Activated CD4-positive, alpha-beta T cell treated with anti-CD3 and anti-CD28 coated beads, Interleukin-2, amount 50 U/mL, for 4 hours (primary cell): Measurements from ENCODE around the gene NTMT1.
A peak's percentile ranks its signal among the peaks of the same experiment; 100 is the strongest.

Experiments used
- DNase-seq, 2 experiments: peaks; one replicate each; pipeline ENCODE4 v3.0.0-alpha.2; 2020

The NTMT1 gene

GRCh38 chr9:129597355-129598088 is 28.4 kb upstream of the NTMT1 start:
- no peak for DNase-seq

GRCh38 chr9:129598089-129598596 is 27.8 kb upstream of the NTMT1 start:
- no peak for DNase-seq

DNA sequence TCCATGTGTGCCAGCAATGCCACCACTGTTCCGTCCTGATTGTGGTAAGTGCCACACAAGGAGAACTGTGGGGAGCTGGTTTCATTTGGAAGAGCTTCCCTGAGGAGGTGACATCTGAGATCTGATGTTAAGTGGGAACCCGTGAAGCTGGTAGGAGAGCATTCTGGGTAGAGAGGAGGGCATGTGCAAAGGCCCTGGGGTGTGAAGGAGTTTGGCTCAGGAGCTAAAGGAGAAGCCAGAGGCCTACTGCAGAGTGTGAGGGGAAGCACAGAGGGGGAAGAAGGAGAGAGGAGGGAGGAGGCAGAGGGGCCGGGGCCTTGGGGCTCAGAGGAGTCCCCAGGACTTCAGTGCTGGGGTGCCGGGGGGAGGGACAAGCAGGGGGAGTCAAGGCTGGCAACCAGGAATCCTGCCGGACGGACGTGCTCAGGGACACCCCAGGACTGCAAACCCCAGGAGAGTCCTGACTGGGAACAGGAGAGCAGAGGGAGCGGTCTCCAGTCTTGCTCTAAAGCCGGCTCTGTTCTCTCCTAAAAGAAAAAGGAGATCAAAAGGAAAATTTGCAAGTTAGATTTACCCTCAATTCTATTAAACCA is 24.8 kb upstream of the NTMT1 start:
- DNase-seq = no peak

DNA sequence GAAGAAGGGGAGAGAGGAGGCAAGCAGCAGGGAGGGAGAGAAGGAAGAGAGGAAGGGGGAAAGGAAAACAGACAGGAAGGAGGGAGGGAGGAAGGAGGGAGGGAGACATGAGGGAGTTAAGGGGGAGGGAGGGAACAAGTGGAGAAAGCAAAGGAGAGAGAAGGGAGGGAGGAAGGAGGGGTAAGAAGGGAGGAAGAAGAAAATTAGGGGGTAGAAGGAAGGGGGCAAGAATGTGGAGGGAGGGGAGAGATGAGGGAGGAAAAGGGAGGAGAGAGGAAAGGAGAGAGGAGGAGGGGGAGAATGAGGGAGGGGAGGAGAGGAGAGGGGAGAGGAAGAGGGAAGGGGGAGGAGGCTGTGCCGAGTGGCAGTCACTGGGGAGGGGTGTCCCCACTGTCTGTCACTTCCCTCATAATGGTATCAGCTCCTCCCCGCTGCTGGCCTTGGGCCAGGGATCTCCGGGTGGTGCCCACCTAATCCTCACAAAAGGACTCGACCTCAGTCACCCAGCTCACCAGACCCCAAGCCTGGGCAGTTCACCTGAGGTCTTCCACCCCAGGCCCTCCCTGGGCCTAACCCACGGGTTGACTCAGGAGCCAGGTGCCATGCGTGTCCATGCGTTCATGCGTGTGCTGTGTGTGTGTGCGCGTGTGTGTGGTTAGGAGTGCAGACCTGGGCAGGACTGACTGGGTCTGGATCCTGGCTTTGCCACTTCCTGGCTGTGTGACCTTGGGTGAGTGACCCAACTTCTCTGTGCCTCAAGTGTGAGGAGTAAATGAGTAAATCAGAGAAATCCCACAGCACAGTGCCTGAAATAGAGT is 23.2 kb upstream of the NTMT1 start:
- no peak for DNase-seq

DNA sequence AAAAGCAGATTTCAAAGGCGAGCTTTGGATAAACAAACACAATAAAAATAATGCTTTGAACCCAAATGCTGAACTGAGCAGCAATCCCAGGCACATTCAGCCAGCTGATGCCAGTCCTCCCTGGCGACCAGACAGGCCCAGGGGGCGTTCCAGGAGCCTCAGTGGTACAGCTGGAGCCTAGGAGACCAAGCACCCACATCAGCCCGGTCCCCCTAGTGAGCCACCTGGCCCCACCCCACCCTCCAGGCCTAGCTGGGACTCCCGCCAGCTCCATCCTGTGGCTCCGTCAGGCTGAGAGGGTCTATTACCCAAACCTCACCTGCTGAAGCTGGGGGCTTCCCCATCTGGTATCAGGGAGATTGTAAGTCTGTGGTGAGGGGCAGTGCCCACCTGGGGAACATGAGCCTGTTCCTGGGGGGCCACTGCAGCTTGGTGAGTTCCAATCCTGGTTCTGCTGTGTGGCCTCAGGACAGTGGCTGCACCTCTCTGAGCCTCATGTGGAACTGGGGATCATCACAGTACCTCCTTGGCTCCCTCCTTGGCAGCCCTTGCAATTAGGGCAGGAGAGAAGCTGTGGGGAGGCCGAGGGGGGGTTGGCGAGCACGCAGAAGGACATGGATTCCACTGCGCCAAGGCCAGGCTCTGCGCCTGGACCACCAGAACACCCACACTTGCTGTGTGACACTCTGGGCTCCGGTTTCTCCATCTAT is 21.8 kb upstream of the NTMT1 start:
- DNase-seq = no peak

GRCh38 chr9:129604766-129605163 is 21.2 kb upstream of the NTMT1 start:
- no peak for DNase-seq

DNA sequence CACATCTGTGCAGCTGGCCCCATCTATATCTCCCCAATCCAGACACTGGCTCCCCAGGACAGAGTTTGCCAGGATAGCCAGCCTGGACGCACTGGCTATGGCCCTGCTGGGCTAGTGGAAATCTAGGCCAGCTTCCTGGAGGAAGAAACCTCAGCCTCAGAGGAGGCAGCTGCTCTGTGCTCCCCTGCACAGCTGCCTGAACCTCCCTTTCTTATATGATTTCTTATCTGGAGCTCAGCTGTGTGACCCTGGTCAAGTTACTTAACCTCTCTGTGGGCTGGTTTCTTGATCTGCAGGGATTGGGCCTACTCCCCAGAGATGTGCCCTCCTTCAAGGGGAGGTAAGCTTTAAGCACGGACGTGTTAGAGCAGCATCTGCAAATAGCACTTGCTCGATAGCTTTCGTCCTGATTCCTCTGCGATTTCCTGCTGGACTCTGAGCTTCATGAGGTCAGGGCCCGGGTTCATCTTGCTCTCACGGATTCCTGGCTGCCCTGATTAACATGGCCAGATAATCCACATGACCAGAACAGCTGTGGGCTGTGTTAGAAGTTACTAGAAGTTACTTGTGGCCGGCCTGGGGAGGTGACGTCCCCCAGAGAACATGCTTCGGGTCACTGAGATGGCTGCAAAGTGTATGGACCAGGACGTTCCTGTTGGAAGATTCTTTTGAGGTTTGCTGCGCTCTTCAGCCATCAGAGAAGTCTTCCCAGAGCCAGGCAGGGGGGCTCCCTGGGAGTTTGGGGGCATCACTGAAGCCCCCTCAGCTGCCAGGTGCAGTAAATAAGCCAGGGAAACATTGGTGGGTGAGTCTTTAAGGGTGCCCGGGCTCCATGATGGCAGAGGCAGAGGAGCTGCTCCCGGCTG is 19.6 kb upstream of the NTMT1 start:
- no peak for DNase-seq

GRCh38 chr9:129607027-129607387 is 19.0 kb upstream of the NTMT1 start:
- DNase-seq = no peak

GRCh38 chr9:129608561-129609481 is 17.1 kb upstream of the NTMT1 start:
- DNase-seq = no peak

GRCh38 chr9:129609486-129610212 is 16.3 kb upstream of the NTMT1 start:
- DNase-seq = peak; percentile 46 to 48

DNA sequence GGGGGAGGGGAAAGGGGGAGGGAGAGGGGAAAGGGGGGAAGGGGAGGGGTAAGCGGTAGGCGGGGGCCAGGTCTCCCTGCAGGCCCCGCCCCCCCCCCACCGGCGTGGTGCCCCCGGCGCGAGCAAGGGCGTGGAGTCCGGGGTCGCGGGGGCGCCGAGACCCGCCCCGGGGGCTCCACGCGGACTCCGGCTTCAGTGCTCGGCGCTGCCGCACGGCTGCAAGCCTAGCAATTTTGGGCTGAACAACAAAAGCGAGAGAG is 15.8 kb upstream of the NTMT1 start:
- no peak for DNase-seq

- peak; percentile 64 to 65 for DNase-seq
Observed at GRCh38 chr9:129610473-129611306, 15.3 kb upstream of the NTMT1 start.

DNA sequence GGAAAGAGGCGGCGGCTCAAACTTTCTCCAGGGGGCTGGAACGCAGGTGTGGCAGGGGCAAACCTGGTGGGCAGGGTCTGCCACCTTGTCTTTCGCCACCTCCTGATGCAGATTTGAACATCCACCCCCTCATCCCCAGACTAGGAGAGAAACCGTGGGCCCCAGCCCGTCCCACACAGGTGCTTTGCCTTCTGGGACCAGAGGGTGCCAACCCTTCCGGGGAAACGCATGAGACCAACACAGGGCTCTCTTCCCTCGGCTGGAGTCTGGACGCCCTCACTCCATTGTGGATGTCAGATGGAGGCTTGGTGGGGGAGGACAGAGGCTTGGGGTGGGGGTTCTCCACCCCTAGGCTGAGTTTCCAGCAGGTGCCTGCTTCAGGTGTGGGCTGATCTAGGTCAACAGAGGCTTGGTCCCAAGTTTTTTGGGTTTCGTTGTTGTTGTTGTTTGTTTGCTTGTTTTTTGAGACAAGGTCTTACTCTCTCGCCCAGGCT is 14.6 kb upstream of the NTMT1 start:
- DNase-seq = no peak

- no peak for DNase-seq
Observed at GRCh38 chr9:129612123-129612522, 13.8 kb upstream of the NTMT1 start.

- DNase-seq = no peak
Observed at GRCh38 chr9:129612815-129613519, 13.0 kb upstream of the NTMT1 start.

DNA sequence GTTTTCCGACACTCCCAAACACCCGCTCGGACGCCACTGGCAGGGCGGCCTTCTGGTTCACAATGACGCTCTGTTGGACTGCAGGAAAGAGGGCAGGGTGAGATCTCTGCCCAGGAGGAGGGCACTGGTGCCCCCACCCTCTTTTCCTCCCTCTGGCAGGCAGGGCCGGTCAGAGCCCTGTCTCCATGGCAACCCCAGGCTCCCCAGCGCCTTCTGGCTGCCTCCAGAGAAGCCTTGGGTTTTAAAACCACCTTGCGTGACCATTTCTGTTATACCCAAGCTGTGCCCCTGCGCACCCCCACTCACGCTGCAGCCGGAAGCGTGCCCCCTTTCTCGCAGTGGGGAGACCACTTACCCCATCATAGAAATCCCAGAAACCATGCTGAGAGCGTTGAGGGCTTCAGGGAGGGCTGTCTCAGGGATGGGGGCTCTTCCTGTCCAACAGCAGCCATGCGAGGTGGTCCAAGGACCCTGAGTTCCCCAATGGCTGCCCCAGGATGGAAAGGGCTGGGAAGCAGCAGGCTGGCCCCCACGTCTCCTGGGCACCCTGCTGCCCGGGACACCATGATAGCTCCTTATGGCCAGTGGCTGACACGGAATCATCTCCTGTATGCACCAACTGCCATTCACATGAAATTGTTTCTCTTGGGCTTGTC is 12.3 kb upstream of the NTMT1 start:
- no peak for DNase-seq

DNA sequence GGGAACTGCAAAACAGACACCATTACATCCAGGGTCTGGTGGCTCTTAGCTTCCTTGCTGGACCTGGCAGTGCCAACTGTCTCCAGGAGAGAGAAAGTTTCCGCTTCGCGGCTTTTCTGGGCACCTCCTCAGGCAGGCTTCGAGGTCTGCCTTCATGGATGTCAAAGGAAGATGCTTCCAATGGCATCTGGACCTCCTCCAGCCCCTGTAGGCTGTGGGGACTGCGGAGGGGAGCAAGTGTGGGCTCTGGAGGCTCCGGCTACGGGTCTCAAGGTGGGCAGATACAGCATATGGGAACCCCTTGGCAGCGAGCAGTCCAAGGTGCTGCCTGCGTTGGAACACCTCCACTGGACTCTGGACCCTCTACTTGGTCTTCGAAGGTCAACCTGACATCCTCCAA is 11.0 kb upstream of the NTMT1 start:
- no peak for DNase-seq
